PC-3 (cell line): Measurements from ENCODE around the gene SMIM31.

Experiments used
- EZH2 ChIP-seq: fragments of 300-600 bp; sonication (generic); IDR thresholded peaks from one replicate; pipeline ENCODE4 v1.6.1; 2017; ENCODE audit warnings: antibody characterized with exemption, mild to moderate bottlenecking, low read length; ENCODE audit not compliant: unreplicated experiment
- EZH2phosphoT487 ChIP-seq: fragments of 300-600 bp; sonication (generic); IDR thresholded peaks from 2 replicates; pipeline ENCODE4 v1.6.1; 2018; ENCODE audit warnings: mild to moderate bottlenecking, antibody characterized with exemption, low read length, borderline replicate concordance
- TF ChIP-seq, protein P1 (sequence below): fragments of 300-600 bp; sonication (generic); conservative IDR thresholded peaks from 2 replicates; pipeline ENCODE4 v1.5.1; 2017; ENCODE audit warnings: antibody characterized with exemption, low read depth, mild to moderate bottlenecking, low read length

DNA sequence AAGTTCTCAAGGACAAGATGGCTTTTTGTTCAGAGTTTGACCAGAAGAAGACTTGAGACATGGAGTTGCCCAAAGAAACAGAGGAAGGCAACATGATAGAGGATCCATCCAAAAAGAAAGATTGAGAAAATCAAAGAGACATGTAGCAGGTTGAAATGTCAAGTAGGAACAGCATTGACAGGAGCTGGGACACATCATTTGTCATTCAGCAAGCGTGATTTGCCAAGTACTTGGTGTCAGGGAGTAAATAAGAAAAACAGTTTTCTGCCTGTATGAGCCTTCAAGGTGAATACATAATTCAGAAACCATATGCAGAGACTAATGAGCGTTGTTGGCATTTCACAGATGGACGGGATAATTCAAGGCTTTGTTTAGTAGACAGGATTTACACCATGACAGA lies 11.2 kb downstream of the SMIM31 start:
- TF ChIP-seq, protein P1, sequence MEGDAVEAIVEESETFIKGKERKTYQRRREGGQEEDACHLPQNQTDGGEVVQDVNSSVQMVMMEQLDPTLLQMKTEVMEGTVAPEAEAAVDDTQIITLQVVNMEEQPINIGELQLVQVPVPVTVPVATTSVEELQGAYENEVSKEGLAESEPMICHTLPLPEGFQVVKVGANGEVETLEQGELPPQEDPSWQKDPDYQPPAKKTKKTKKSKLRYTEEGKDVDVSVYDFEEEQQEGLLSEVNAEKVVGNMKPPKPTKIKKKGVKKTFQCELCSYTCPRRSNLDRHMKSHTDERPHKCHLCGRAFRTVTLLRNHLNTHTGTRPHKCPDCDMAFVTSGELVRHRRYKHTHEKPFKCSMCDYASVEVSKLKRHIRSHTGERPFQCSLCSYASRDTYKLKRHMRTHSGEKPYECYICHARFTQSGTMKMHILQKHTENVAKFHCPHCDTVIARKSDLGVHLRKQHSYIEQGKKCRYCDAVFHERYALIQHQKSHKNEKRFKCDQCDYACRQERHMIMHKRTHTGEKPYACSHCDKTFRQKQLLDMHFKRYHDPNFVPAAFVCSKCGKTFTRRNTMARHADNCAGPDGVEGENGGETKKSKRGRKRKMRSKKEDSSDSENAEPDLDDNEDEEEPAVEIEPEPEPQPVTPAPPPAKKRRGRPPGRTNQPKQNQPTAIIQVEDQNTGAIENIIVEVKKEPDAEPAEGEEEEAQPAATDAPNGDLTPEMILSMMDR, result no peak
- TF ChIP-seq EZH2, result no peak
- no peak for TF ChIP-seq EZH2phosphoT487
